CD4-positive, alpha-beta T cell treated with Interleukin-21 for 1 hour (primary cell): ENCODE measurements around the gene DSTN.

ENCODE experiments used
- DNase-seq: peaks from one replicate; pipeline ENCODE4 v3.0.0-alpha.2; 2020

The DSTN gene

GRCh38 chr20:17625246-17626051 lies 55.6 kb downstream of the DSTN start:
- DNase-seq, result no peak

- DNase-seq, result no peak
Observed at GRCh38 chr20:17626217-17627007, 56.5 kb downstream of the DSTN start.

DNA sequence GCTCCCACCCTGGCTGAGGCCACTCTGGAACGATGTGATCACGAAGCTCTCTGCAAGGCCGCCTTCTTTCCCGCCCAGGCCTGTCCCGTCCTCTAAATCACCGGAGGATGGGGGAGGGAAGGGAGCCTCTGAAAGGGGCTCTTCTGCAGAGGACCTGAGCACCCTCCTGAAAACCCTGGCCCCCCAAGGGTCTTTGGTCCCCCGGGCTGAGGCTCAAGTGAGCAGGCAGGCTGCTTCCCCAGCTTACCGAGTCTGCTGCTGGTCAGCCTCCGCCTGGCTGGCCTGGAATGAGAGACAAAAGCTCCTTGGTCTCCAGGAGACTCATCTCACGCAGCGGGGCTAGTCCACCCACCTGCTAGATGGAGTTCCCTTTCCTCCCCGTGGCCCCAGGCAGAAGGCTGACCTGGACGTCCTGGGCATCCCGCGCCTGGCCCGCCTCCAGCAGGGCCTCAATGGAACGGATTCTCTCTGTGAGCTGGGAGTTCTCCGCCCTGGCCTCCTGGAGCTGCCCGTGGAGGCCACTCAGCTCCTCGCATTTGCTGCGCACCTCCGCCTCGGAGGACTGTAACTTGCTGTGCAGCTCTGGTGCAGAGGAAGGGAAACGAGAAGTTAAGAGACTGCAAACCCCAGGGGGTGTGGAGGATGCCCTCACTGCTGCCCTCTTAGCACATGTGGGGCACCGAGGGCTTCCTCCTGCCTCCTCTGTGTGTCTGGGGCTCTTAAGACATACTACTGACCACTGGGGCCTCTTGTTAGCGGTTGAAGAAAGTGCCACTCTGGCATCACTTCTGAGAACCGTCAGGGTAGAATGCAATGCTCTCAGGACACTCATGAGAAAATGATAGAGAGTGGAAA lies 57.5 kb downstream of the DSTN start:
- no peak for DNase-seq

- DNase-seq, result no peak
Observed at GRCh38 chr20:17628101-17628841, 58.4 kb downstream of the DSTN start.

- DNase-seq, result no peak
Observed at GRCh38 chr20:17629025-17629424, 59.1 kb downstream of the DSTN start.

- DNase-seq, result no peak
Observed at GRCh38 chr20:17629678-17630089, 59.8 kb downstream of the DSTN start.

DNA sequence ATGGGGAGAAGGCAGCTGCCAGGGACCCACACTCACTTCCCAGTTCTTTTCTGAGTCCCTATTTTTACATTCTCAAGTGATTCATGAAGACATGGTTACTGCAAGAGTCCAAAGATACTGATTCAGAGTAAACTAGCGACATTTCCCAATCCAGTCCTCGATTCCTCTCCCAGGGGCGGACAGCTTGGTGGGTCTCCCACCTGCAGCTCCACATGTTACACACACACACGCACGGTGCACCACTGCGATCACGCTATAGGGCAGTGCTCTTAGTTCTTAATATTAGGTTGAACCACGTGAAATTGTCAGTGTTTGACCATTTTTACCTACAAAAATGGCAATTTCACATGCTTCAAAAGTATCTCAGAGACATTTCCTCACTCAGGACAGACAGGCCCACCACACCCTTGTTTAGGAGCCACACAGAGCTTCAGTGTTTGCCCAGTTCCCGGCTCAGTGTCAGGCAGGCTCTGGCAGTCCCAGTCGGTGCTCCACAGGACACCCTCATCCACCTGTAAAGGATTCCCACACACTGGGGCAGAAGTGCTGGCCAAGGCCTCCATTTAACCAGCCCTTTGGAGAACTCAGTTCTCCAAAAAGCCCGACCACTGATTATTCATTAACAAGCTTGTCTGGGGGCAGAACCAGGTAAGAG lies 60.4 kb downstream of the DSTN start:
- no peak for DNase-seq

- DNase-seq, result no peak
Observed at GRCh38 chr20:17630806-17631195, 60.9 kb downstream of the DSTN start.

- DNase-seq, result no peak
Observed at GRCh38 chr20:17631576-17632319, 61.9 kb downstream of the DSTN start.

GRCh38 chr20:17633221-17633849 lies 63.5 kb downstream of the DSTN start:
- no peak for DNase-seq

GRCh38 chr20:17633850-17634500 lies 64.1 kb downstream of the DSTN start:
- DNase-seq, result no peak

DNA sequence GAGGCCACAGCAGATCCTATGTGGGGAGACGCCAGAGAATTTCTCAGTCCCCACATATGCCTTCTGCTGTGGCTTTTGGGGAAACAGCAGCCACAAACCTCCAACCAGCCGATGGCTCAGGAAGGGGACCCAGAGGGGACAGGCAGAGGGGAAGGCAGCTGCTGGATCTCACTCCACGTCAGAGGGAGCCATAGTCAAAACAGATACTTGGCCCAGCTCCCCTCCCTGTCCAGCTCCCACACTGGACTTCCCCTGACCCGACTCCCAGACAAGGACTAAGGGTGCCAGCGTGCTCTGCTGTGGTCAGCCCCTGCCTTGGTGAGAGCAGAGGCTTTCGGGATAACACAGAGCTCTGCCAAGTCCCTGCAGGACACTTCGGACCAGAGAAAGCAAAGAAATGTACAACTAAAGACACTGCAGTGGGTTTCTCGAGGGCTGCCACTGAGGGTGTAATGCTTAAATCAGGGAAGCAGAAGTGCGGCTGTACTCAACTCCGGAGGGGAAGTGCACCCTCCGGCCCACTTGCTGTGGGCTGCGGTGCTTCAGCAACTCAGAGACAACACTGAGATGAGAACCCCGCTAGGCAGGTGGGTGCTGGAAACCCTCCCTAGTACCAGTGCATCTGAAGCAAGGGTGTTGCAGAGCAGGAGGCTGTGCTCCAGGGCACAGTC lies 64.9 kb downstream of the DSTN start:
- no peak for DNase-seq

DNA sequence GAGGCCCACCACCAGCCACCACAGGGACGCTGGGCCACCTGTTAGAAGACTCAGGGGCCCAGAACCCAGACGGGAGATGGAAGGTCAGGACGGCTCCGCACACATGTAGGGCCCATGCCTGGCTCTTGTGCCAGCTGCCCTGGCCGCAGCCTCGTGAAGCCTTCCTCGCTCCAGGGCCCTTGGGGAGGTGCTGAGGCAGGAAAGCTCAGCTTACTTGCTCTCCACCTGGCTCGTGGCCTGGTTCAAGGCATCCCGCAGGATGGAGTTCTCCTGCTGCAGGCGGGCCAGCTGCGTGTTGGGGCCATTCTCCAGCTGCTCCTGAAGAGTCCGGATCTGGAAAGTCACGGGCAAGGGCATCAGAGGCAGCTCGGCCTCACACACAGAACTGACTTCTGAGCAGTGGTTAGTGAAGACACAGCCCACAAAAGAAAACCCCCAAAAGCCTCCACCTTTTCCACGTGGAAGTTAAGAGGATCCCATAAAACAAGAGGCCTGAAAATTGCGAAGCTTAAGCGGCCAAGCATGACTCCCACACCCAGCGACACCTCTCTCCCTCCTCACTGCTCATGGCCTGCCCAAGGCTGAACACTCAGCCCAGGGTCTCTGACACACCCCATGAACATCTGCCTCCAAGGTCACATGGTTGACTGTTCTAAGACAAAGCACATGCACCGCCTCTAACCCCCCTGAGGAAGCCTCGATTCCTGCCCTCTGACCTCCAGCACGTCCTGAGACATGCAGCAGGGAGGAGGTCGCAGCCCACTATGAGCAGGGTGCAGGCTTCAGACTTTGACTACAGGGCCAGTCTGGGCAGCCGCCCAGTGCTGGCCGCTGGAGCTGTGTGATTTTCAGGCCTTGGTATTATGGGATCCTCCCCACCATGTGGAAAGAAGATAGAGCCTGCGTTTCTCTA lies 65.7 kb downstream of the DSTN start:
- no peak for DNase-seq

DNA sequence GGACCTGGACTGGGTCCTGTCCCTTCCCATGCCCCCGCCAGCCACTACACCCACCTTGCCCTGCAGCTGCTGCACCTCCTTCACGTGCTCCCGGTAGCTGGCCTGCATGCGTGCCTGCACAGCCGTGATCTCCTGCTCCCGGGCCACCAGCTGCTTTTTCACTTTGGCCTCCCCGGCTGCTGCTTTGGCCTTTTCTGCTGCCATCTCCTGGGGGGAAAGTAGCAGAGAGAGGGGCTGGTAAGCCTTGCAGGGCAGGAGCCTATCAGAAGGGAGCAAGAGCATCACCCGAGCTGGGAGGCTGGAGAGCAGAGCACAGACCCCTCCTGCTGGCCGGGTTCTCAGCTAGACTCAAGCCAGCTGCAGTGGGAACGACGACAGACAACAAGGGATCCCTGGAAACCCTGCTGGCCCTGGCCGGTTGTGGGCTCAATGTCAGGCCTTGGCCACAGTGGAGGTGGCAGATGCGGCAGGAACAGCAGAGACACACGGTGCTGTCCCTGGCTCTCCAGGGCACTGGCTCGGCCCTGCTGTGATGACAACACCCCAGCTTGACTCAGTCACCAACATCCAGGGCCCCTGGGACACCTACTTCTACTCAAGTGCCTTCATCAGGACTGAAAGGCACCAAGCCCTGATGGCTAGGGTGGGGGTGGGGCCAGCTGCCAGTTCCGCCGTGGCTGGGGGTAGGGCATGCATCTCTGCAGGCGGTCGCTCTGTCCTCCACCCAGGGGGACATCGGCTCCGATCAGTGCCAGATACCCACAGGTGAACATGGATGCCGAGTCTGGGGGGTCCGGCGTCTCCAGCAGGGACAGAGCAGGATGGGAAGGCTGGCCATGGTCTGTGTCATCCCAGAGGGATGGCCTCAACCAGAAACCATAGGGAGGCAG lies 66.9 kb downstream of the DSTN start:
- no peak for DNase-seq

DNA sequence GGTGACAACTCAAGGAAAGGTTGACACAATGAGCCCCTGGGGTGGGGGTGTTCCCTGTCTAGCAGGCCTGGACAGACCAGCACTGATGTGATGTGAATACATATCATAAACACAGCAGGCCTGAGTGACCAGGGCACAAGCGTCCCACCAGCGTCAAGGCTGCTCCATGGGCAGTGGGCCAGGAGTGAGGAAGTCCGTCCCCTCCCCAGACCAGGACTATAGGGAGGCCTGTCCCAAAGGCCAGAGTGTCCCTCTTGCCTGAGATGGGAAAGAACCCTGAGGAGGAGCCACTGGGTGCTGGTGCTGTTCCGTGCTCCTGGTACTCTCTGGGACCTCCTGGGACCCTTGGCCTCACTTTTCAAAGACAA lies 67.5 kb downstream of the DSTN start:
- no peak for DNase-seq

DNA sequence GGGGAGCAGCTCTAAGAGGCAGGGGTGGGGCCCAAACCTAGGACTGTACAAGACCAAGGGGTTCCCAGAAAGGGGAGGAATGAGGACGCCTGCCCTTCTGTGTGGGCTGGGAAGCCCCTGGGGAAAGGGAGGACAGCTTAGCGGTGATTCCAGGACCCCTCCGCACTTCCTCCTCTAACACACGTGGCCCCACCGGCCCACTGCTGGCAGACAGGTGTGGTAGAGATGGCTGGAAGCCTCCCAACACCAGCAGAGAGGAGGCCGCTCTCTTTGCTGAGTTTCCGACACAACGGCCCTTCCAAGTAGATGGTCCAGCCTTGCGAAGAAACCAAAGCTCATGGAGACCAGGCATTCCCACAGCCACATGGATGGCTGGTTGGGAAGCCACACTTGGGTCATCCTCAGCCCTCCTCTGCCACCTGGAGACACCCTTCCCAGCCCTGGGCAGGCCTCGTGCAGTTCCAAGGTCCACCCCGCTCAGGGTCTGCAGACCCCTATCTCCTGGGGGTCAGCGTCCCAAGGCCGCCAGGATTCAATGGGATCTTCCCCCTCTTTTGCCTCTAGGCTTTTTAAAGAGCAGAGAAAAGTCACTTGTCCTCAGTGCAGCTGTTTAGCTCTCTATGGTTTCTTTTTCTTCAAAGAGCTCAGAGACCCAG lies 68.2 kb downstream of the DSTN start:
- DNase-seq, result no peak

DNA sequence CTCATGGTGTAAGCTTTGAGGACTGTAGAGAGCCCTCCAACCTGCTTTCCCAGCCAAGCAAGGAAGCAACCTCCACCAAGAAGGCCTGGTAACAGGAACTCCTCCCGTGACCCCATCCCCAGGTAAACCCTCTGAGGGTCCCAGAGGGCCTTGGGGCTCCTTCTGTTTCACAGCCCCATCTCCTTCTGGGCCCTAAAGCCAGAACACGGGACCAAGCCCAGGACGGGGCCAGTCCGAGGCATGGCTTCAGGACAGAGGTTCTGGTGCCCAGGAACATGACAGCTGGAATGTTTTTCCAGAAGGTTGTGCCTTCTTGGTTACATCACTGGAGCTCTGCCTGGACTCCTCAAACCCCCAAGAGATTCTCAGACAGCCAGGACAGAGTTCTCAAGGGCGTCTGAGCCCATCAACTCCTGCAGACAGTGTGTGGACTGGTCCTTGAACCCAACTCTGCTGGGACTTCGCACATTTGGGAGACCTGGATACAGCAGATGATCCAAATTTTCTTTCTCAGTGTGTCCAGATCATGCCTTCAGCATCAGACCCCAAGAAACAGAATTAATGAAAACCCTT lies 69.0 kb downstream of the DSTN start:
- no peak for DNase-seq
